ENCODE results near the gene IFITM10.

DNA sequence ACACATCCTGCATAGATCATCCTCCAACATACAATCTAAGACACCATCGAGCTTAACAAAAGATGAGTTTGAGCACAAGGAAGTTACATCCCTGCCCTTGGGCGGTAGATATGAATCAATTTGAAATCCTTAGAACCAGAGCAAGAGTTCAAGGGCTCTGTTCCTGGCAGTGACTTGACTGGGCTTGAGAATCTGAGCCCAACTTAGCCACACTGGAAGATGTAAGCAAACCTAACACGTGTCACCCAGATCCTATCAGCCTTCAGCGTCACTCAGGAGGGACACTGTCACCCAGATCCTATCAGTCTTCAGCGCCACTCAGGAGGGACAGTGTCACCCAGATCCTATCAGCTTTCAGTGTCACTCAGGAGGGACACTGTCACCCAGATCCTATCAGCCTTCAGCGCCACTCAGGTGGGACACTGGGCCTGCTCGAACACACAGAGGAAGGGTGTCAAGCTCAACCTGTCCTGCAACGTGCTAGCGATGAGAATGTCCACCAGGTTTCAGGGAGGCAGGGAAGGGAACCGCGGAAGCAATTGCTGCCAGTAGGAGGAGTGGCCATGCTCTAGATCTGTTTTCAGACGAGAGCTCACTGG lies 46.1 kb upstream of the IFITM10 start:
- TF ChIP-seq CTCF (IDR thresholded peaks at IDR 0.05) (no peak), POLR2A (IDR thresholded peaks at IDR 0.05) (no peak)

Measured in heart left ventricle (tissue), 13 donors.